Stimulated activated CD8-positive, alpha-beta memory T cell treated with anti-CD3 and anti-CD28 coated beads, Interleukin-15, amount 100 ng/mL, for 24 hours (primary cell): ENCODE data around the gene PAXX.

Source experiments
- DNase-seq: peaks from one replicate; pipeline ENCODE4 v3.0.0-alpha.2; 2020; ENCODE audit warnings: low read depth

PAXX gene

GRCh38 chr9:136991993-136992818 lies at the start of gene PAXX:
Gene PAXX (plus strand): TSS chr9:136992422. CDS start chr9:136992444, 22 bp downstream.
- DNase-seq = peak; percentile 91

GRCh38 chr9:136942881-136943230 lies 49.4 kb upstream of the PAXX start:
- DNase-seq = no peak

GRCh38 chr9:136943291-136944211 lies 48.7 kb upstream of the PAXX start:
- DNase-seq = no peak

- DNase-seq = no peak
These were observed 48.1 kb upstream of the PAXX start for GRCh38 chr9:136944212-136944518.

GRCh38 chr9:136944519-136945332 lies 47.5 kb upstream of the PAXX start, which contains the start of the genes C8G and FBXW5:
Gene C8G (plus strand): TSS chr9:136945243. CDS start chr9:136945321, 78 bp downstream.
Gene FBXW5 (minus strand): TSS chr9:136944738. CDS start chr9:136944083, 655 bp downstream.
- DNase-seq = peak; percentile 95

- DNase-seq = no peak
These were observed 46.6 kb upstream of the PAXX start for GRCh38 chr9:136945333-136946227.

- no peak for DNase-seq
These were observed 45.8 kb upstream of the PAXX start for GRCh38 chr9:136946228-136947027.

- no peak for DNase-seq
These were observed 45.0 kb upstream of the PAXX start for GRCh38 chr9:136947028-136947891.

- no peak for DNase-seq
These were observed 44.2 kb upstream of the PAXX start for GRCh38 chr9:136947955-136948510.

GRCh38 chr9:136949239-136949816 lies 42.9 kb upstream of the PAXX start:
- no peak for DNase-seq

- DNase-seq = peak; percentile 83
These were observed 42.2 kb upstream of the PAXX start for GRCh38 chr9:136949817-136950655.

- DNase-seq = no peak
These were observed 41.5 kb upstream of the PAXX start for GRCh38 chr9:136950656-136951276.

- DNase-seq = no peak
These were observed 40.5 kb upstream of the PAXX start, which contains the start of gene LCN12 for GRCh38 chr9:136951541-136952320. Gene LCN12 (plus strand): TSS chr9:136952273. CDS start chr9:136952328, 55 bp downstream.

GRCh38 chr9:136952321-136952850 lies 39.8 kb upstream of the PAXX start:
- no peak for DNase-seq

GRCh38 chr9:136952876-136953770 lies 39.1 kb upstream of the PAXX start:
- no peak for DNase-seq
